ENCODE results near the gene CEP131. TPM values are rescaled to one million over a fixed set of nuclear protein-coding genes. Genes with fewer than 3 reads are reported as not detected.

Gene CEP131
- total RNA-seq, 5 donors from 2014 or later (not counting 1 experiment from before 2014, with no cell fraction given): 9.0 to 15.8 (median 11.2) TPM

DNA sequence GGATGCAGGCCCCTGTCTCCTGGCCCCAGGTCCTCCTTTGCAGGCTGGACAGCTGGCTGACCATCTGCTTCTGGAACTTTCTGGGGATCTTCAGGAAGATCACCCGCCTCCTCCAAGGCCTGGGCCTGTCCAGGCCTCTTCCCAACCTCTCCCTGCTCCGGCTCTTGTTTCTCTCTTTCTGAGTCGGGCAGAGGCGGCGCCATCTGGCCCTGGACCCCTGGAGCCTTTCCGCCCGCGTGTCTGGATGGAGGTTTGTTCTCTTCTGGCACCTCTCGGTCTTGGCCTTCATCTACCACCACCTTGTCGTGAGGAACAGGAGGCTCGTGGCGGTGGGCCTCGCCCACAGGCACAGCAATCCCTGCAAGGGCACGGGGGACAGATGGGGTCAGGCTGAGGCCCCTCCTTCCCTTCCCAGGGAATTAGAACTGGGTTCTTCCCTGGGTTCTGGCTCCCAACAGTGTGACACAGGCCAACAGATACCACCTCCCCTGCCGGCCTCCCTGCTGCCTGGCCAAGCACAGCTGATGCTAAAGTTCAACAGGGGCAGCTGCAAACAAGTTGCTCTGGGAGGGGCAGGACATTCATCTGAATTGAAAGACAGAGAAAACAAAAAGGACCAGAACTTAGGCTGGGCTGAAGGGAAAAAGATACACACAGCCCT, 29.7 kb upstream of the CEP131 start:
- POLR2A ChIA-PET: no interaction called here
- DNase-seq (no peak), ATAC-seq (replicated peaks in 1 of 4) (no peak)
- Histone ChIP-seq H3K27me3 (replicated peaks in 1 of 2; ENCODE audit: control insufficient read depth in 2 of 2, extremely low read depth in 1 of 2, insufficient read depth in 2 of 2, low read length in 1 of 2) (no peaks in the 10 kb centered on the region), H3K9me3 (no peaks in the 10 kb centered on the region), H3K36me3 (ENCODE audit: control insufficient read depth in 2 of 2, extremely low read depth in 1 of 2, insufficient read depth in 1 of 2, low read length in 1 of 2) (peaks cover 13 to 44% of the 10 kb centered on the region in 2 donors), H3K4me3 (ENCODE audit: control insufficient read depth in 1 of 2, extremely low read depth in 1 of 2, low read length in 1 of 2) (no peak overlapping the region), H3K4me1 (ENCODE audit: control insufficient read depth in 1 of 2, extremely low read depth in 1 of 2, insufficient read depth in 2 of 2, low read length in 2 of 2) (peaks cover 0 to 27% of the 10 kb centered on the region in 2 experiments), H3K27ac (ENCODE audit: low read length) (no peak overlapping the region)
- CTCF ChIA-PET: interaction anchor here in 1 of 2 donors (1.1 kb wide), 1 partner anchor 232 kb away, joined by 7 read pairs; no protein-coding TSS in a partner anchor
- 83% methylated on average over 8 of the region's 15 CpGs for WGBS (ENCODE audit: insufficient coverage)
- Mint-ChIP-seq H3K9me3 (no peaks in the 10 kb centered on the region), H3K4me3 (no peak overlapping the region), H3K27ac (no peak overlapping the region), H3K36me3 (peaks cover 13% of the 10 kb centered on the region), H3K27me3 (no peaks in the 10 kb centered on the region), H3K4me1 (peaks cover 7 to 13% (median 9%) of the 10 kb centered on the region in 3 donors)

DNA sequence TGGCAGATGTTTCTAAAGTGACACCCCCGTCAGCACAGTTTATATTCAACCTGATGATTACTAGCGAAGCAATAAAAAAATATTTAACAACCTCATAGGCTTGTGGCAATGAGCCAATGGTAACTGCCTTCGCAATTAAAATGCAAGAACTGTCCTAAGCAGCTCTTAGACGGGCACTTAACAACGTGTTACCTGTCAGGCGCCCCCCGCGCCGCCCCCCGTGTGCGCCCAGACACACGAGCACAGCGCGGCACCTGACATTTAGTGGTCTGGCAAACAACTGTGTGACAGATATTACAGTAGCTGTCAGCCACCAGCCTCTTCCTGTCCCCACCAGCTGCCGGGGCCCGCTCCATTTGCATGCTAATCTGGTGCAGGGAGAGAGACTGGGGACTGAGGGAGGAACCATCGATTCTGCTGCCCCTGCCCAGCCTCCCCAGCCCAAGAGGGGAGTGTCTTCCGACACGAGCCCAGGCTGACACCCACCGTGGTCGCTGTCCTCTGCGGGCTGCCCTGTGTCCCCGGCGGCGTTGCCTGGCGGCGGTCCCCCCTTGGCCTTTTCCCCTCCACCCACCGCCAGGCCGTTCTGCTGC, 29.0 kb upstream of the CEP131 start:
- Mint-ChIP-seq H3K27me3 (no peaks in the 10 kb centered on the region), H3K4me1 (peaks cover 7 to 13% (median 9%) of the 10 kb centered on the region in 3 donors), H3K9me3 (no peaks in the 10 kb centered on the region), H3K4me3 (no peak overlapping the region), H3K27ac (no peak overlapping the region), H3K36me3 (peaks cover 13% of the 10 kb centered on the region)
- Histone ChIP-seq H3K9me3 (no peaks in the 10 kb centered on the region), H3K36me3 (ENCODE audit: control insufficient read depth in 2 of 2, extremely low read depth in 1 of 2, insufficient read depth in 1 of 2, low read length in 1 of 2) (peaks cover 13 to 40% of the 10 kb centered on the region in 2 donors), H3K4me3 (ENCODE audit: control insufficient read depth in 1 of 2, extremely low read depth in 1 of 2, low read length in 1 of 2) (no peak overlapping the region), H3K27ac (ENCODE audit: low read length) (no peak overlapping the region), H3K4me1 (ENCODE audit: control insufficient read depth in 1 of 2, extremely low read depth in 1 of 2, insufficient read depth in 2 of 2, low read length in 2 of 2) (peaks cover 0 to 27% of the 10 kb centered on the region in 2 experiments), H3K27me3 (replicated peaks in 1 of 2; ENCODE audit: control insufficient read depth in 2 of 2, extremely low read depth in 1 of 2, insufficient read depth in 2 of 2, low read length in 1 of 2) (no peaks in the 10 kb centered on the region)
- CTCF ChIA-PET: interaction anchor here in 1 of 2 donors (0.6 kb wide), 1 partner anchor 348 kb away, joined by 3 read pairs; no protein-coding TSS in a partner anchor
- POLR2A ChIA-PET: no interaction called here
- 81% methylated on average over 26 of the region's 29 CpGs for WGBS (ENCODE audit: insufficient coverage)
- peak in 1 of 4 experiments; percentile 58 for ATAC-seq (replicated peaks in 1 of 4)
- peak in 4 of 35 experiments; percentile 18 to 27 (median 21) for DNase-seq

DNA sequence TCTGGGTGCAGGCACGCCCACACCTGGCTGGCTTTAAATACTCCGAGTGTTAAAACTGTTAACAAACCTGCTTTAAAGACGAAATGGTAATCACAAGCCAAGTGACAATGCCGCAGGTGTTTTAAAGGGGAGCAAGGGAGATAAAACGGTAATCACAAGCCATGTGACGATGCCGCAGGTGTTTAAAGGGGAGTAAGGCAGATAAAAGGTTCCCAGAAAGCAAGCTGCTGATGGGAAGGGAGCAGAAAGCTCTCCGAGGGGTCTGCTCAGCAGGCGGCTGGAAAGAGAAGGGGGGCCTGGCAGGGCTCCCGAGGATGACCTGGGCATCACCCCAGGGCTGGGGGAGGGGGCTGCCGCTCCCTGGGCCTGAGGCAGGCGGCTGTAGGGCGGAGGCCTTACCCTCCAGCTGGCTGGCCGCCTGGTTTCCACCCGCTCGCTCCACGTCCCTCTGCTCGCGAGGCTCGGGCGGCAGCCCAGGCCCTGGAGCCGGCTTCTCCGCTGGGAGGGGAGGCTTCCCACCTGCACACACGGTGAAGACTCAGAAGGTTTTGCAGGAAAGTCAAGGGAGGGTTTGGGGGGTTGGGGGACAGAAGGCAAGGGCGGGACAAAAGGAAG, 28.4 kb upstream of the CEP131 start:
- H3K4me3 Mint-ChIP-seq: no peak overlapping the region
- CTCF ChIA-PET: interaction anchor here in 1 of 2 donors (0.6 kb wide), 1 partner anchor 348 kb away, joined by 3 read pairs; no protein-coding TSS in a partner anchor
- no peaks in the 10 kb centered on the region for H3K27me3 ChIP-seq (replicated peaks in 1 of 2; ENCODE audit: control insufficient read depth in 2 of 2, extremely low read depth in 1 of 2, insufficient read depth in 2 of 2, low read length in 1 of 2)
- H3K36me3 ChIP-seq (ENCODE audit: control insufficient read depth in 2 of 2, extremely low read depth in 1 of 2, insufficient read depth in 1 of 2, low read length in 1 of 2): peaks cover 13 to 39% of the 10 kb centered on the region in 2 donors
- WGBS (ENCODE audit: insufficient coverage): 85% methylated on average over 21 of the region's 25 CpGs
- H3K27me3 Mint-ChIP-seq: no peaks in the 10 kb centered on the region
- no peak overlapping the region for H3K27ac ChIP-seq (ENCODE audit: low read length)
- H3K4me3 ChIP-seq (ENCODE audit: control insufficient read depth in 1 of 2, extremely low read depth in 1 of 2, low read length in 1 of 2): no peak overlapping the region
- peaks cover 13% of the 10 kb centered on the region for H3K36me3 Mint-ChIP-seq
- ATAC-seq (replicated peaks in 1 of 4) (no peak), DNase-seq (no peak)
- H3K9me3 ChIP-seq: no peaks in the 10 kb centered on the region
- H3K4me1 ChIP-seq (ENCODE audit: control insufficient read depth in 1 of 2, extremely low read depth in 1 of 2, insufficient read depth in 2 of 2, low read length in 2 of 2): peaks cover 0 to 27% of the 10 kb centered on the region in 2 experiments
- no peak overlapping the region for H3K27ac Mint-ChIP-seq
- H3K4me1 Mint-ChIP-seq: peaks cover 7 to 13% (median 9%) of the 10 kb centered on the region in 3 donors
- no peaks in the 10 kb centered on the region for H3K9me3 Mint-ChIP-seq
- POLR2A ChIA-PET: no interaction called here

DNA sequence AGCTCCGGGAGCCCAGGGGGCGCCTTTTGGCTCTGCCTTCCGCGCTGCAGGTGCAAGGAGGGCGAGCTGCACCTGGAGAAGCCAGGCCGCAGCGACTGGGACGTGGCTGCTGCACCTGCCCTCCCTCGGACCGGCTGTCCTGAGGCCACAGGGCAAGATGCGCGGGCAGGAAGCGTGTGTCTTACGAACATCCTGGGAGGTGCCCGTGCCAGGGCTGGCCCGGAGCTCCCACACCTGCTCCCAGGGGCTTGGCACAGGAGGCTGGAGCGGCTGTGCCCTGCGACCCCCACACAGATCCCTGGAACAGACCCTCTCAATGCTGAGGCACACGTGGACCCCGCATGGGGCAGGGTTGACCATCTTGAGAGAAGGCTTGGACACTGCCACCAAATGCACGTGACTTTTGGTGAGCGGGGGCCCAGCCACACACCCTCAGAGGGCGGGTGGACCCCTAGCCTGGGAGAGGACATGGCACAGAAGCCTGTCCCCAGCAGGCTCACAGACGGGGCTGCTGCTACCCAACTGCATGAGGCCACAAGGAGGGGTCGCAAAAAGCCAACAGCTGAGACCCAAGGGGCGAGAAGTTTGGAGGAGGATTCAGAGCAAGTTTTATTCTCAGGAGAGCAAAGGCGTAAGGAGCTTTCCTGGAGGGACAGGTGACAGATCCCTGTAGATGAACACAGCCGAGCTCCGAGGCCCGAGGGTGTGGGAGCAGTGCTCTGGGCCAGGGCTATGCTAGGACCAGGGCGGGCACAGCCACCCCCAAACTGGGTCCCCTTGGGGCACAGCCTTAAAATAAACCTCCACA, 27.7 kb upstream of the CEP131 start:
- Mint-ChIP-seq H3K9me3 (no peaks in the 10 kb centered on the region), H3K27ac (no peak overlapping the region), H3K4me1 (peaks cover 7 to 13% (median 9%) of the 10 kb centered on the region in 3 donors), H3K27me3 (no peaks in the 10 kb centered on the region), H3K4me3 (no peak overlapping the region), H3K36me3 (peaks cover 13% of the 10 kb centered on the region)
- POLR2A ChIA-PET: no interaction called here
- CTCF ChIA-PET: no interaction called here
- ATAC-seq (replicated peaks in 1 of 4) (no peak), DNase-seq (no peak)
- Histone ChIP-seq H3K4me3 (ENCODE audit: control insufficient read depth in 1 of 2, extremely low read depth in 1 of 2, low read length in 1 of 2) (no peak overlapping the region), H3K36me3 (ENCODE audit: control insufficient read depth in 2 of 2, extremely low read depth in 1 of 2, insufficient read depth in 1 of 2, low read length in 1 of 2) (peaks cover 13 to 36% of the 10 kb centered on the region in 2 donors), H3K4me1 (ENCODE audit: control insufficient read depth in 1 of 2, extremely low read depth in 1 of 2, insufficient read depth in 2 of 2, low read length in 2 of 2) (peaks cover 0 to 27% of the 10 kb centered on the region in 2 experiments), H3K27ac (ENCODE audit: low read length) (no peak overlapping the region), H3K9me3 (no peaks in the 10 kb centered on the region), H3K27me3 (replicated peaks in 1 of 2; ENCODE audit: control insufficient read depth in 2 of 2, extremely low read depth in 1 of 2, insufficient read depth in 2 of 2, low read length in 1 of 2) (no peaks in the 10 kb centered on the region)
- WGBS (ENCODE audit: insufficient coverage): 95% methylated on average over 28 of the region's 31 CpGs

DNA sequence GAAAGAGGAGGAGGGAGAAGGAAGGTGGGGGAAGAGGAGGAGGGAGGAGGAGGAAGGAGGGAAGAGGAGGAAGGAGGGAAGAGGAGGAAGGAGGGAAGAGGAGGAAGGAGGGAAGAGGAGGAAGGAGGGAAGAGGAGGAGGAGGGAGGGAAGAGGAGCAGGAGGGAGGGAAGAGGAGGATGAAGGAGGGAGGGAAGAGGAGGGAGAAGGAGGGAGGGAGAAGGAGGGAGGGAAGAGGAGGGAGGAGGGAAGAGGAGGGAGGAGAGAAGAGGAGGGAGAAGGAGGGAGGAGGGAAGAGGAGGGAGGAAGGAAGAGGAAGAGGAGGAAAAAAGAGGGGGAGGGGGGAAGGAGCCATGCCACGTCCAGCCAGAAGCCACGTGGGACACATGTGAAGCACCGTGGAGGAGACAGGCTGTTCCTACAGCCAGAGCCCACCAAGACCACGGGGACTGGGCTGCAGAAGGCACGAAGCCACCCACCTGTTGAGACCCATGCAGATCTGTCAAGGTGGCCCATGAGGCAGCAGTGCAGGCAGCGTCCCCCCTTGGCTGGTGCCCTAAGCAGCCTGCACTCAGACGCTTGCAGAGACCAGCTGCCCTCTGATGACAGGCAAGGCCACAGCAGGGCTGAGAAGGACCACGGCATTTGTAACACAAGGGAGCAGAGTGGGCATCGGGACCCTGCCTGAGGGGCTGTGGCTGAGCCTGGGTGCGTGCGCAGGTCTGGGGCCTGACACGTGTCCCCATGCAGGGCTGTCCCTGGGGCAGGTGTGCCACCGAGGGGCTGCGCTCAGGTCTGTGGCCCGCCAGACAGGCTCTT, 26.7 kb upstream of the CEP131 start:
- Mint-ChIP-seq H3K27ac (no peak overlapping the region), H3K4me1 (peaks cover 7 to 13% (median 10%) of the 10 kb centered on the region in 3 donors), H3K4me3 (no peak overlapping the region), H3K36me3 (peaks cover 13% of the 10 kb centered on the region), H3K27me3 (no peaks in the 10 kb centered on the region), H3K9me3 (no peaks in the 10 kb centered on the region)
- peaks cover 13 to 34% of the 10 kb centered on the region in 2 donors for H3K36me3 ChIP-seq (ENCODE audit: control insufficient read depth in 2 of 2, extremely low read depth in 1 of 2, insufficient read depth in 1 of 2, low read length in 1 of 2)
- no peak overlapping the region for H3K4me3 ChIP-seq (ENCODE audit: control insufficient read depth in 1 of 2, extremely low read depth in 1 of 2, low read length in 1 of 2)
- no peak for DNase-seq
- ChIA-PET CTCF (no interaction called here), POLR2A (no interaction called here)
- ATAC-seq (replicated peaks in 1 of 4): no peak
- H3K9me3 ChIP-seq: no peaks in the 10 kb centered on the region
- H3K4me1 ChIP-seq (ENCODE audit: control insufficient read depth in 1 of 2, extremely low read depth in 1 of 2, insufficient read depth in 2 of 2, low read length in 2 of 2): peaks cover 0 to 27% of the 10 kb centered on the region in 2 experiments
- H3K27ac ChIP-seq (ENCODE audit: low read length): no peak overlapping the region
- no peaks in the 10 kb centered on the region for H3K27me3 ChIP-seq (replicated peaks in 1 of 2; ENCODE audit: control insufficient read depth in 2 of 2, extremely low read depth in 1 of 2, insufficient read depth in 2 of 2, low read length in 1 of 2)
- WGBS (ENCODE audit: insufficient coverage): 92% methylated on average over 15 of the region's 15 CpGs
